Measurements from ENCODE around the gene LMAN2L.

Gene LMAN2L

DNA sequence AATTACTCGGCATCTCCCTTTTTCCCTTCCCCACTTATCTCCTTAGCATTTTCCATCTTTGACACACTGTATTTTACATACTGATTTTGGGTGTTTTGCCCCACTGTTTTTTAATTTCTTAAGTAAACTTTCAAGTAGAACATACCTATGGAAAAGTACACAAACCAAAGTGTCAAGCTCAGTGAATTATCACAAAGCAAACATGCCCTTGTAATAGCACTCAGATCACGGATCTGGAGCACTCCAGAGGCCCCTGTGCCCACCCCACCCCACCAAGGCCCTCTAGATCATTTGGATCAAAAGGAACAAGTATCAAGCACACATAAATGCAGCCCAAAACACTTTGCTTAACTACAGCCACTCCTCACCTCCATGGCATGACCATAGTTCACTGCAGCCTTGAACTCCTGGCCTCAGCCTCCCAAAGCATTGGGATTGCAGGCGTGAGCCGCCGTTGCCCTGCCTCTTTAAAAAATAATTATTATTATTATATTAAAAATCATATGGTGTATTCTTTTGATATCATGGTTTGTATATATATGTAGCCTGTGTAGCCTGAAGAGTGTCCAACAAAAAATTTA, 59.2 kb downstream of the LMAN2L start:
- H3K27me3 ChIP-seq (ENCODE audit: insufficient read depth, poor library complexity, severe bottlenecking) = no peaks in the 10 kb centered on the region
- DNase-seq (ENCODE audit: low read depth in 1 of 2, low spot score in 1 of 2) = no peak
- H3K27ac ChIP-seq (replicated peaks) = no peak overlapping the region
- TF ChIP-seq SPI1 (IDR thresholded peaks at IDR 0.05; ENCODE audit: borderline replicate concordance, low read depth) = no peak
- TF ChIP-seq, protein P1, sequence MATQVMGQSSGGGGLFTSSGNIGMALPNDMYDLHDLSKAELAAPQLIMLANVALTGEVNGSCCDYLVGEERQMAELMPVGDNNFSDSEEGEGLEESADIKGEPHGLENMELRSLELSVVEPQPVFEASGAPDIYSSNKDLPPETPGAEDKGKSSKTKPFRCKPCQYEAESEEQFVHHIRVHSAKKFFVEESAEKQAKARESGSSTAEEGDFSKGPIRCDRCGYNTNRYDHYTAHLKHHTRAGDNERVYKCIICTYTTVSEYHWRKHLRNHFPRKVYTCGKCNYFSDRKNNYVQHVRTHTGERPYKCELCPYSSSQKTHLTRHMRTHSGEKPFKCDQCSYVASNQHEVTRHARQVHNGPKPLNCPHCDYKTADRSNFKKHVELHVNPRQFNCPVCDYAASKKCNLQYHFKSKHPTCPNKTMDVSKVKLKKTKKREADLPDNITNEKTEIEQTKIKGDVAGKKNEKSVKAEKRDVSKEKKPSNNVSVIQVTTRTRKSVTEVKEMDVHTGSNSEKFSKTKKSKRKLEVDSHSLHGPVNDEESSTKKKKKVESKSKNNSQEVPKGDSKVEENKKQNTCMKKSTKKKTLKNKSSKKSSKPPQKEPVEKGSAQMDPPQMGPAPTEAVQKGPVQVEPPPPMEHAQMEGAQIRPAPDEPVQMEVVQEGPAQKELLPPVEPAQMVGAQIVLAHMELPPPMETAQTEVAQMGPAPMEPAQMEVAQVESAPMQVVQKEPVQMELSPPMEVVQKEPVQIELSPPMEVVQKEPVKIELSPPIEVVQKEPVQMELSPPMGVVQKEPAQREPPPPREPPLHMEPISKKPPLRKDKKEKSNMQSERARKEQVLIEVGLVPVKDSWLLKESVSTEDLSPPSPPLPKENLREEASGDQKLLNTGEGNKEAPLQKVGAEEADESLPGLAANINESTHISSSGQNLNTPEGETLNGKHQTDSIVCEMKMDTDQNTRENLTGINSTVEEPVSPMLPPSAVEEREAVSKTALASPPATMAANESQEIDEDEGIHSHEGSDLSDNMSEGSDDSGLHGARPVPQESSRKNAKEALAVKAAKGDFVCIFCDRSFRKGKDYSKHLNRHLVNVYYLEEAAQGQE (IDR thresholded peaks at IDR 0.05; ENCODE audit: insufficient replicate concordance, low read depth) = no peak
- no peak for TF ChIP-seq POLR2AphosphoS5 (IDR thresholded peaks at IDR 0.05; ENCODE audit: low read depth)
- no peak overlapping the region for H3K4me3 ChIP-seq (replicated peaks; ENCODE audit: insufficient read depth, low read length)

DNA sequence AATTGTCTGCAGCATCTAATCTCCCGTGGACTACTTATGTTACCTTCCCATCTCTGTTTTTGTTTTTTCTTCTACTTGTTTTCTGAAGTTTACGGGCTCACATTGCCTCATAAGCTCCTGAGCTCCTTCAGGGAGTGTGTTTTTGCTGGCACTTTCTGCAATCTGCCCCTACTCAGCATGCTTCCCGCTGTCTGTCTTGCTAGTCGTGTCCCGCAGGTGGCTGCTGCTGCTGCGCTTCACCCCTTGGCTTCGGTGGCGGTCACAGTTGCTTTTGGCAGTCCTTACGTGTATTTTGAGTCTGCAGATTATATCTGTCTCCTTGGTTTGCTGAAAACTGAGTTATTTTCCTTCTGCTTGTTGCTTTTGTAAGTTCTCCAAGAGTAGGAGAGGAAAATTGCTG, 60.0 kb downstream of the LMAN2L start:
- TF ChIP-seq POLR2AphosphoS5 (IDR thresholded peaks at IDR 0.05; ENCODE audit: low read depth) (no peak), GABPA (IDR thresholded peaks at IDR 0.05; ENCODE audit: low read depth) (no peak), SPI1 (IDR thresholded peaks at IDR 0.05; ENCODE audit: borderline replicate concordance, low read depth) (no peak)
- TF ChIP-seq, protein P1 (IDR thresholded peaks at IDR 0.05; ENCODE audit: insufficient replicate concordance, low read depth) = no peak
- TF ChIP-seq, protein P2, sequence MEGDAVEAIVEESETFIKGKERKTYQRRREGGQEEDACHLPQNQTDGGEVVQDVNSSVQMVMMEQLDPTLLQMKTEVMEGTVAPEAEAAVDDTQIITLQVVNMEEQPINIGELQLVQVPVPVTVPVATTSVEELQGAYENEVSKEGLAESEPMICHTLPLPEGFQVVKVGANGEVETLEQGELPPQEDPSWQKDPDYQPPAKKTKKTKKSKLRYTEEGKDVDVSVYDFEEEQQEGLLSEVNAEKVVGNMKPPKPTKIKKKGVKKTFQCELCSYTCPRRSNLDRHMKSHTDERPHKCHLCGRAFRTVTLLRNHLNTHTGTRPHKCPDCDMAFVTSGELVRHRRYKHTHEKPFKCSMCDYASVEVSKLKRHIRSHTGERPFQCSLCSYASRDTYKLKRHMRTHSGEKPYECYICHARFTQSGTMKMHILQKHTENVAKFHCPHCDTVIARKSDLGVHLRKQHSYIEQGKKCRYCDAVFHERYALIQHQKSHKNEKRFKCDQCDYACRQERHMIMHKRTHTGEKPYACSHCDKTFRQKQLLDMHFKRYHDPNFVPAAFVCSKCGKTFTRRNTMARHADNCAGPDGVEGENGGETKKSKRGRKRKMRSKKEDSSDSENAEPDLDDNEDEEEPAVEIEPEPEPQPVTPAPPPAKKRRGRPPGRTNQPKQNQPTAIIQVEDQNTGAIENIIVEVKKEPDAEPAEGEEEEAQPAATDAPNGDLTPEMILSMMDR (IDR thresholded peaks at IDR 0.05; ENCODE audit: insufficient read depth, low read length) = no peak
- Histone ChIP-seq H3K4me3 (replicated peaks; ENCODE audit: insufficient read depth, low read length) (no peak overlapping the region), H3K27me3 (ENCODE audit: insufficient read depth, poor library complexity, severe bottlenecking) (no peaks in the 10 kb centered on the region), H3K27ac (replicated peaks) (no peak overlapping the region)
- DNase-seq (ENCODE audit: low read depth in 1 of 2, low spot score in 1 of 2) = no peak

DNA sequence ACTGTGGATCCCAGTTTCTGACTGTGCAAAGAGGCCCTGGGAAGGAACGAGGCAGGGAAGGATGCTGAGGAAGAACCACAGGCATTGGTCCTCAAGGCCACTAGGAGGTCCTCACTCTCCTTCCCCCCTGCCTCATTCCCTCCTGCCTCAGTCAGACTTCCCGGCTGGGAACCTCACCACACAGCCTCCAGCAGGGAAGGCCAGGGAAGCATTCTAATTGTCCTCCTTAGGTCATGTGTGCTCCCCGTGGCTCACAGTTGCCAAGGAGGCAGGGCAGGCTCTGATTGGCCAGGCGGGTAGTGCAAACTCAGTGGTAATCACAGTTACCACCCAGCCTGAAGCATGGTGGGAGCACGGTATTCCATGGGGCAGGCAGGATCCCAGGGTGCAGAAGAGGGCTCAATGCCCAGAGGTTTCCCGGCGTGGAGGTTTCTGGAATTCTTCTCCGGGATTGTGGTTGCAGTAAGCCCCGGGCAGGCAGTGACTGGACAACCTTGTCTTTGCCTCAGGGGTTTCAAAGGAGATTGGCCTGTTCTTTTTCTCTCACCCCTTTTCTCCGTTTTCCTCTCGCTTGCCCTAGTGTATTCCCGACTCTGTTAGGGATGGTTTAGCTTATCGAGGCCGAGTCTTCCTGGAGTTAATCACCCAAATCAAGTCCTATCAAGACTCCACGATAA, 70.2 kb downstream of the LMAN2L start:
- TF ChIP-seq GABPA (IDR thresholded peaks at IDR 0.05; ENCODE audit: low read depth) (no peak), SPI1 (IDR thresholded peaks at IDR 0.05; ENCODE audit: borderline replicate concordance, low read depth) (no peak), POLR2AphosphoS5 (IDR thresholded peaks at IDR 0.05; ENCODE audit: low read depth) (no peak)
- TF ChIP-seq, protein P2 (IDR thresholded peaks at IDR 0.05; ENCODE audit: insufficient read depth, low read length) = no peak
- TF ChIP-seq, protein P1 (IDR thresholded peaks at IDR 0.05; ENCODE audit: insufficient replicate concordance, low read depth) = no peak
- DNase-seq (ENCODE audit: low read depth in 1 of 2, low spot score in 1 of 2) = no peak
- no peaks in the 10 kb centered on the region for H3K27me3 ChIP-seq (ENCODE audit: insufficient read depth, poor library complexity, severe bottlenecking)
- no peak overlapping the region for H3K4me3 ChIP-seq (replicated peaks; ENCODE audit: insufficient read depth, low read length)
- H3K27ac ChIP-seq (replicated peaks) = no peak overlapping the region
